ENCODE measurements around the gene OR52E1.
"Not testable (repeated sequence)": the region's sequence is repeated elsewhere in the genome, so short reads cannot be mapped to it uniquely, and the experiment has no call there.

Gene OR52E1

GRCh38 chr11:5069272-5069671, at the start of gene OR52E1:
Gene OR52E1, plus strand, starts transcription at chr11:5069572.
- no peak for DNase-seq (ENCODE audit: low read depth)

GRCh38 chr11:5021996-5022395, 47.4 kb upstream of the OR52E1 start:
- no peak for DNase-seq (ENCODE audit: low read depth)

GRCh38 chr11:5036669-5037068, 32.7 kb upstream of the OR52E1 start:
- DNase-seq (ENCODE audit: low read depth), result no peak

GRCh38 chr11:5037926-5038325, 31.4 kb upstream of the OR52E1 start:
- DNase-seq (ENCODE audit: low read depth), result no peak

- no peak for DNase-seq (ENCODE audit: low read depth)
These were observed 31.0 kb upstream of the OR52E1 start for GRCh38 chr11:5038341-5038740.

GRCh38 chr11:5040876-5041275, 28.5 kb upstream of the OR52E1 start:
- no peak for DNase-seq (ENCODE audit: low read depth)

- DNase-seq (ENCODE audit: low read depth), result no peak
These were observed 27.3 kb upstream of the OR52E1 start for GRCh38 chr11:5042091-5042490.

GRCh38 chr11:5043380-5043779, 26.0 kb upstream of the OR52E1 start:
- no peak for DNase-seq (ENCODE audit: low read depth)

- DNase-seq (ENCODE audit: low read depth), result no peak
These were observed 23.1 kb upstream of the OR52E1 start, which contains the start of gene OR52J3 for GRCh38 chr11:5046226-5046625. Gene OR52J3, plus strand, starts transcription at chr11:5046526. Its CDS starts 0 bp downstream, at chr11:5046526.

GRCh38 chr11:5046754-5047330, 22.5 kb upstream of the OR52E1 start:
- no peak for DNase-seq (ENCODE audit: low read depth)

GRCh38 chr11:5058679-5059078, 10.7 kb upstream of the OR52E1 start:
- DNase-seq (ENCODE audit: low read depth), result not testable (repeated sequence)

GRCh38 chr11:5059391-5059790, 10.0 kb upstream of the OR52E1 start, which contains the start of gene OR52E2:
Gene OR52E2, minus strand, starts transcription at chr11:5059627. Its CDS starts 0 bp downstream, at chr11:5059627.
- no peak for DNase-seq (ENCODE audit: low read depth)

GRCh38 chr11:5065027-5065426, 4.3 kb upstream of the OR52E1 start:
- no peak for DNase-seq (ENCODE audit: low read depth)

GRCh38 chr11:5071799-5072198, 2.4 kb downstream of the OR52E1 start:
- DNase-seq (ENCODE audit: low read depth), result no peak

- DNase-seq (ENCODE audit: low read depth), result no peak
These were observed 12.0 kb downstream of the OR52E1 start for GRCh38 chr11:5081405-5081804.

GRCh38 chr11:5083602-5084001, 14.2 kb downstream of the OR52E1 start:
- no peak for DNase-seq (ENCODE audit: low read depth)

- DNase-seq (ENCODE audit: low read depth), result no peak
These were observed 19.2 kb downstream of the OR52E1 start for GRCh38 chr11:5088556-5088955.

- no peak for DNase-seq (ENCODE audit: low read depth)
These were observed 21.3 kb downstream of the OR52E1 start for GRCh38 chr11:5090668-5091067.

- DNase-seq (ENCODE audit: low read depth), result no peak
These were observed 23.6 kb downstream of the OR52E1 start for GRCh38 chr11:5092821-5093585.

- DNase-seq (ENCODE audit: low read depth), result no peak
These were observed 26.6 kb downstream of the OR52E1 start for GRCh38 chr11:5096011-5096410.

- no peak for DNase-seq (ENCODE audit: low read depth)
These were observed 32.9 kb downstream of the OR52E1 start for GRCh38 chr11:5102246-5102645.

GRCh38 chr11:5103066-5103465, 33.7 kb downstream of the OR52E1 start:
- no peak for DNase-seq (ENCODE audit: low read depth)

- DNase-seq (ENCODE audit: low read depth), result no peak
These were observed 37.9 kb downstream of the OR52E1 start for GRCh38 chr11:5107285-5107684.

GRCh38 chr11:5115339-5115738, 46.0 kb downstream of the OR52E1 start:
- DNase-seq (ENCODE audit: low read depth), result no peak

Measured in stimulated activated CD8-positive, alpha-beta memory T cell treated with anti-CD3 and anti-CD28 coated beads, Interleukin-12 subunit alpha, Interleukin-12 subunit beta, amount 100 ng/mL, for 1 hour (primary cell).